GM19023 (cell line): ENCODE results near the gene CDK16.
"Not testable (repeated sequence)": the region's sequence is repeated elsewhere in the genome, so short reads cannot be mapped to it uniquely, and the experiment has no call there.

ENCODE experiments used
- ATAC-seq: cut with Tn5 transposase; IDR thresholded peaks from one replicate; pipeline ENCODE4 v1.9.1; 2021; ENCODE audit warnings: mild to moderate bottlenecking, moderate library complexity; ENCODE audit not compliant: unreplicated experiment

Gene CDK16

GRCh38 chrX:47247206-47247998, 28.9 kb downstream of the CDK16 start:
- no peak for ATAC-seq

DNA sequence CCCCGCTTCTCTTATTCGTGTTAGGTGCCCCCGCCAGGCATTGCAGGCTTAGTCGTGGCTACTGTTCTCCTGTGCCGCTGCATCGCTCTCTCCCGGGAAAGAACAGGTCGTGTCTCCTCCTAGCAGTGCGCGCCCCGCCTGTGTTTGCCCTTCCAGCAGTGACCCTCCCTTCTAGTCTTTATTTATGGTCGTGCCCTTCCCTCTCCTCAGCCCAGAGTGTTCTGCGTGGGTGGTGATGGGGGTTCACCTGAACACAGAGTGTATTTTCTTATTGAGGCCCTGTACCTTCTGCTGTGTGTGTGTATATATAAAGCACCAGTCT, 29.5 kb downstream of the CDK16 start:
- ATAC-seq: no peak

DNA sequence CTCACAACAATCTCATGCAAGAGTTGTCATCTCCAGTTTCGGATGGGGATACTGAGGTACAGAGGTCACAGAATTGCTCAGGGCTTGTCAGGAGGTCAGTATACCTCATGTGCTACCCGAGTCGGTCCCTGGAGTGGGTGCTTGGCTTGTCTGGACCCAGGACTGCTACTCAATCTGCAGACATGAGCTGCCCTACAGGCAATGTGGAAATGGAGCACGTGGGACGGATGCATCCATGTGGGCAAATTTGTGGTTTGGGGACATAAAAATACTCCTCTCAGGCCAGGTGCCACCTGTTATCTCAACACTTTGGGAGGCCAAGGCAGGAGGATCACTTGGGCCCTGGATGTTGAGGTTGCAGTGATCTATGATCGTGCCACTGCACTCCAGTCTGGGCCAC, 30.1 kb downstream of the CDK16 start:
- no peak for ATAC-seq

DNA sequence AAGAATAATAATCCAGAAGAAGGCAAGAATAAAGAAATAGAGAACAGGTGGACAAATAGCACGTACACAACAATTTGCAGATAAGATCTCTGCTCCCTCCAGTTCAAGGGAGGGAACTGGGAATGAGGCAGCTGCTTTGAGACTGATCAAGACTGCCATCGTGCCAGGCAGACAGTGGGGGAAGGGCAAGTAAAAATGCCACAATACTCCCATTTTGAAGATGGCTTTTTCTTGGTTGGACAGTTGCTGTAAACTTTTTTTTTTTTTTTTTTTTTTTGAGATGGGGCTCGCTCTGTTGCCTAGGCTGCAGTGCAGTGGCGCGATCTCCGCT, 31.5 kb downstream of the CDK16 start:
- no peak for ATAC-seq

GRCh38 chrX:47257620-47258019, 39.1 kb downstream of the CDK16 start:
- ATAC-seq: not testable (repeated sequence)

DNA sequence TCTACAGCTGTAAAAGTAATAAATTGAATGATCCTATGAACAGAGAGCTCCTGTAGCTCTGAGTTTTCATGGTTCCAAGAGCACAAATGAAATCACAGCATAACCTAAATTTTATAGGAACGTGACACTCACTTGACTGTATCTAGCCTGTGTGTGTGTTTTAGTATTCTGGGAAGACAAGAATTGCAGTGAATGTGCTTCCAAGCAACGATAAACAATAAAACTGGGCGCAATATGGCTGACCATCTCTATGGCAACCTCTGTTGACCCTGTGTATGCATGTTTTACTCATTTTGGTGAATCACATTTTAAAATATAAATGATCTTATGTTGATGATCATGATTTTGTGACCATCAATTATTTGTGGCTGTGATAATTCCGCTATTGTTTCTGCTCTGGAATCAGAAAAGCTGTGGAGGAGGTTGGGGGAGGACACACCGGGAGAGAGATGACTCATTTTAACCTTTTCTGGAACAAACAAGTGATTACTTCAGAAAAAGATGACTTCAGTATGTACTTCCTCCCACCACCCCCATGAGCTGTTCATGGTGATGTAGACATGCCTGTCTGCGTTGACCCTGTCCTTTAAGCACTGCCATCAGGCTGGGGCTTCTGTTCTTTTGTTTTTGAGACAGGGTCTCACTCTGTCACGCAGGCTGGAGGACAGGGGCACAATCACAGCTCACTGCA, 46.1 kb downstream of the CDK16 start:
- ATAC-seq: no peak

DNA sequence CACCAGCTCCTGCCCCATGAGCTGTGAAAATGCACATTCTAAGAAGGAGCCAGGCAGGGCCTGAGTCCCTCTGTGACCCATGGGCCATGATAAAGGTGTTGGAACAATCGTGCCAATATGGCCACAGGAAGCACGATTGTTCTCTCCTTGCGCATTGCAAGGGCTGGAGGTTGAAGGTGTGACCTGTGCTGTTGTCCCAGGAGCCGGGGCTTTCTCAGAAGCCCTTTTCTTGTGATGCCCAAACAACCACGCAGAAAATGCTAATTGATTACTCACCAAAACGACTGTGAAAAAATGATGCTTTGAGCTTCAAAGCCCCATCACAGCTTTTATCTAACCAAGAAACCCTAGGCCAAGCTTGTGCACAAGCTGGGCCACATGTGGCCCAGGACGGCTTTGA, 48.2 kb downstream of the CDK16 start:
- ATAC-seq: no peak

GRCh38 chrX:47272013-47272408, 53.5 kb downstream of the CDK16 start:
- ATAC-seq: no peak

DNA sequence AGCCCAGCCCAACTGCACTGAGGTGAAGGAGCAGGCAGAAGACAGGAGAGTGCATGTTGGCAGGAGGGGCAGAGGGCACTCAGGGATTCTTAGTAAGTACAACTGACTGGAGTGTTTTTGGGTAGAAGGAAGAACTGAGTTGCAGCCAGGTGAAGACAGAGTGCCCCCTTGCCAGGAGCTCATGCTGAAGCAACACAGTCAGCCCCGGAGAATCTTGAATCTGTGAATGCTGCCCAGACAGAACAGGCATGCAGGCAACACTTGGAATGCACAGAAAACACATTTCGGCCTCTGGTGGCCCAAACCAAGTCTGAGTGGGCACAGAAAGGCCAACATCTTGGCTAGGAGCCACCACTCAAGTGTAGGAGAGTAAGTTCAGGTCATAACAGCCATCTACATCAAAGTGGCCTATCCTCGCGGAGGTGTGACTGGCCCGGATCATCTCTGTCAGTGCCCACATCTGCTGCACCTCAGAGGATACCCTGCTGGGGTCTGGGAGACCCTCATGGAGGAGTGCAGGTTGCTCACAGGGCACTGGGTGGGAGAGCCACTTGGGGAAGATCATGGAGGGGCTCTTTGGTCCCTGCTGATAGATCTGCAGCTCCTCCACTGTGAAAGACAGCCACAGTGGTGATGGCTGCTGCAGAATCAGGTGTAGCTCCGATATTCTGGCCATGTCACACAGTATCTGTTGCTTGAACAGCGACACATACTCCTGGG, 54.7 kb downstream of the CDK16 start:
- no peak for ATAC-seq

DNA sequence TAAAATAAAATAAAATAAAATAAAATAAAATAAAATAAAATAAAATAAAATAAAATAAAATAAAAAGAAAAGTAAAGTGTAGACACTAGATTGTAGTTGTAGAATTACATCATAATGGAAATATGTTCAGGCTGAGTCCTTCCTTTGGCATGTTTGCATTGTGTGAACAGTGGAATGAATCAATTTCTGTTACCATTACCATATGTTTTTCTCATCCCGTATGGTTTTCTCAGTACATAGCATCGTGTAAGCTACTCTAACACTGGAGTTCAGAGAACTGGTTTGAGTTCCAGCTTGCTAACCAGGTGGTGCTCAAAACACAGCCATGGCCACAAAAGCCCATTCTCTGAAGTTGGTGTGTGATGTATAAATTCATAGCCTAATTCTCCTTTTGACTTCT, 60.2 kb downstream of the CDK16 start:
- no peak for ATAC-seq
